Trophoblast cell (in vitro differentiated cells and primary cell): Measurements from ENCODE around the gene APOL5.
A peak's percentile ranks its signal among the peaks of the same experiment; 100 is the strongest.

Source experiments
- DNase-seq, 2 donors: peaks; one replicate each; pipeline ENCODE4 v3.0.0-alpha.2; 2016
- H2AFZ ChIP-seq: 2 replicates; pipeline ENCODE4 v1.6.1; 2013; ENCODE audit warnings: low read length, moderate library complexity, mild to moderate bottlenecking; ENCODE audit not compliant: insufficient read depth, poor library complexity
- H2AK5ac ChIP-seq: 2 replicates; pipeline ENCODE4 v1.6.1; 2013; ENCODE audit warnings: mild to moderate bottlenecking, low read length
- H2BK120ac ChIP-seq: 2 replicates; pipeline ENCODE4 v1.6.1; 2013; ENCODE audit warnings: low read length, mild to moderate bottlenecking, moderate library complexity; ENCODE audit not compliant: insufficient read depth, poor library complexity
- H2BK12ac ChIP-seq: 2 replicates; pipeline ENCODE4 v1.6.1; 2013; ENCODE audit warnings: mild to moderate bottlenecking, low read length, moderate library complexity
- H2BK5ac ChIP-seq: 2 replicates; pipeline ENCODE4 v1.6.1; 2013; ENCODE audit warnings: low read length, low read depth, moderate library complexity, mild to moderate bottlenecking; ENCODE audit not compliant: poor library complexity
- H3K14ac ChIP-seq: 2 replicates; pipeline ENCODE4 v1.6.1; 2013; ENCODE audit warnings: mild to moderate bottlenecking, low read length
- H3K18ac ChIP-seq: 2 replicates; pipeline ENCODE4 v1.6.1; 2013; ENCODE audit warnings: mild to moderate bottlenecking, low read length
- H3K23ac ChIP-seq: 2 replicates; pipeline ENCODE4 v1.6.1; 2013; ENCODE audit warnings: low read length
- H3K27ac ChIP-seq: 2 replicates; pipeline ENCODE4 v1.5.1; 2013; ENCODE audit warnings: low read depth, mild to moderate bottlenecking, inconsistent platforms, low read length, moderate library complexity
- H3K27me3 ChIP-seq: 2 replicates; pipeline ENCODE4 v1.6.1; 2013; ENCODE audit warnings: inconsistent platforms, mild to moderate bottlenecking, low read length, moderate library complexity; ENCODE audit not compliant: insufficient read depth
- H3K36me3 ChIP-seq, 2 experiments: 1 replicate in 1 of 2; 2 replicates in 1 of 2; pipeline ENCODE4 v1.6.1; 2013; ENCODE audit warnings: low read length in 2 of 2, mild to moderate bottlenecking in 2 of 2, moderate library complexity in 1 of 2; ENCODE audit not compliant: insufficient read depth in 2 of 2, control insufficient read depth in 1 of 2
- H3K4ac ChIP-seq: 2 replicates; pipeline ENCODE4 v1.6.1; 2013; ENCODE audit warnings: low read depth, mild to moderate bottlenecking, low read length, moderate library complexity
- H3K4me1 ChIP-seq, 2 experiments: 1 replicate in 1 of 2; 2 replicates in 1 of 2; pipeline ENCODE4 v1.6.1; 2013; ENCODE audit warnings: low read length in 2 of 2, mild to moderate bottlenecking in 2 of 2, moderate library complexity in 1 of 2; ENCODE audit not compliant: insufficient read depth in 2 of 2, control insufficient read depth in 1 of 2
- H3K4me2 ChIP-seq: 2 replicates; pipeline ENCODE4 v1.6.1; 2013; ENCODE audit warnings: inconsistent platforms, mild to moderate bottlenecking, low read length, moderate library complexity
- H3K4me3 ChIP-seq: 2 replicates; pipeline ENCODE4 v1.5.1; 2013; ENCODE audit warnings: mild to moderate bottlenecking, low read depth, low read length, inconsistent platforms
- H3K79me1 ChIP-seq: one replicate; pipeline ENCODE4 v1.6.1; 2013; ENCODE audit warnings: low read length
- H3K79me2 ChIP-seq: 2 replicates; pipeline ENCODE4 v1.6.1; 2013; ENCODE audit warnings: low read length, mild to moderate bottlenecking; ENCODE audit not compliant: control insufficient read depth, insufficient read depth, poor library complexity
- H3K9ac ChIP-seq: 2 replicates; pipeline ENCODE4 v1.6.1; 2013; ENCODE audit warnings: mild to moderate bottlenecking, low read length
- H3K9me3 ChIP-seq: 2 replicates; pipeline ENCODE4 v1.6.1; 2013; ENCODE audit warnings: low read depth, mild to moderate bottlenecking, control low read depth, inconsistent platforms, low read length; ENCODE audit not compliant: insufficient read depth
- H4K12ac ChIP-seq: 2 replicates; pipeline ENCODE4 v1.6.1; 2013; ENCODE audit warnings: low read depth, mild to moderate bottlenecking, low read length, moderate library complexity
- H4K8ac ChIP-seq: 2 replicates; pipeline ENCODE4 v1.6.1; 2013; ENCODE audit warnings: low read depth, mild to moderate bottlenecking, low read length, moderate library complexity
- H4K91ac ChIP-seq: one replicate; pipeline ENCODE4 v1.6.1; 2013; ENCODE audit warnings: low read depth, mild to moderate bottlenecking, low read length, moderate library complexity
- WGBS: extraction: QIAGEN DNeasy Blood & Tissue Kit; methylation state at CpG from one replicate; pipeline ENCODE4 v1.1.7; 2013; ENCODE audit warnings: missing lambda C conversion rate; ENCODE audit not compliant: insufficient read length, insufficient coverage; ENCODE audit errors: extremely low coverage; 5-methylcytosine and 5-hydroxymethylcytosine counted together

APOL5 gene

GRCh38 chr22:35769974-35770373 lies 52.3 kb downstream of the APOL5 start:
- no peaks in the 10 kb centered on the region for H3K36me3 ChIP-seq
- no peak overlapping the region for H3K4ac ChIP-seq
- H3K14ac ChIP-seq = no peak overlapping the region
- H3K79me1 ChIP-seq = no peaks in the 10 kb centered on the region
- H4K91ac ChIP-seq = no peak overlapping the region
- H3K79me2 ChIP-seq = no peaks in the 10 kb centered on the region
- no peak overlapping the region for H4K12ac ChIP-seq
- H2AFZ ChIP-seq = no peak overlapping the region
- no peak overlapping the region for H3K9ac ChIP-seq
- H3K4me1 ChIP-seq = no peaks in the 10 kb centered on the region
- no peak overlapping the region for H3K4me2 ChIP-seq
- no peak overlapping the region for H2BK120ac ChIP-seq
- no peak overlapping the region for H3K4me3 ChIP-seq
- no peak overlapping the region for H3K27ac ChIP-seq
- H4K8ac ChIP-seq = no peak overlapping the region
- H2AK5ac ChIP-seq = no peak overlapping the region
- no peaks in the 10 kb centered on the region for H3K27me3 ChIP-seq
- H2BK12ac ChIP-seq = no peak overlapping the region
- H3K18ac ChIP-seq = no peak overlapping the region
- no peaks in the 10 kb centered on the region for H3K9me3 ChIP-seq
- no peak overlapping the region for H3K23ac ChIP-seq
- no peak for DNase-seq
- no peak overlapping the region for H2BK5ac ChIP-seq

- Histone ChIP-seq H2BK120ac (no peak overlapping the region), H4K8ac (no peak overlapping the region), H3K4me2 (no peak overlapping the region), H3K4me1 (no peaks in the 10 kb centered on the region), H3K27me3 (no peaks in the 10 kb centered on the region), H3K23ac (no peak overlapping the region), H3K27ac (no peak overlapping the region), H4K91ac (no peak overlapping the region), H3K18ac (no peak overlapping the region), H2BK5ac (no peak overlapping the region), H3K9ac (no peak overlapping the region), H3K79me1 (no peaks in the 10 kb centered on the region), H3K9me3 (no peaks in the 10 kb centered on the region), H2AFZ (no peak overlapping the region), H3K79me2 (no peaks in the 10 kb centered on the region), H3K4ac (no peak overlapping the region), H3K14ac (no peak overlapping the region), H4K12ac (no peak overlapping the region), H3K4me3 (no peak overlapping the region), H2BK12ac (no peak overlapping the region), H2AK5ac (no peak overlapping the region), H3K36me3 (no peaks in the 10 kb centered on the region)
- WGBS = no CpG with 5 or more reads among the region's 2 CpGs
- no peak for DNase-seq
These were observed 57.7 kb downstream of the APOL5 start for GRCh38 chr22:35775339-35775738.

- H2AK5ac ChIP-seq = no peak overlapping the region
- H2BK5ac ChIP-seq = no peak overlapping the region
- H3K27me3 ChIP-seq = no peaks in the 10 kb centered on the region
- no peaks in the 10 kb centered on the region for H3K79me1 ChIP-seq
- H3K4me3 ChIP-seq = no peak overlapping the region
- peak in 1 of 2 donors; percentile 60 for DNase-seq
- H3K9me3 ChIP-seq = no peaks in the 10 kb centered on the region
- H3K4me2 ChIP-seq = no peak overlapping the region
- no peaks in the 10 kb centered on the region for H3K79me2 ChIP-seq
- WGBS = no CpG with 5 or more reads among the region's 4 CpGs
- no peak overlapping the region for H2BK12ac ChIP-seq
- H4K12ac ChIP-seq = no peak overlapping the region
- no peak overlapping the region for H3K14ac ChIP-seq
- H3K27ac ChIP-seq = no peak overlapping the region
- no peak overlapping the region for H3K18ac ChIP-seq
- H3K23ac ChIP-seq = no peak overlapping the region
- H2AFZ ChIP-seq = no peak overlapping the region
- H3K4ac ChIP-seq = no peak overlapping the region
- H3K9ac ChIP-seq = no peak overlapping the region
- H4K8ac ChIP-seq = no peak overlapping the region
- no peak overlapping the region for H4K91ac ChIP-seq
- peaks cover 2 to 5% of the 10 kb centered on the region in 2 experiments for H3K36me3 ChIP-seq
- H2BK120ac ChIP-seq = no peak overlapping the region
- no peaks in the 10 kb centered on the region for H3K4me1 ChIP-seq
These were observed 59.8 kb downstream of the APOL5 start for GRCh38 chr22:35777335-35777975.
